HG03378 (cell line): Measurements from ENCODE around the gene THOC2.
A peak's percentile ranks its signal among the peaks of the same experiment; 100 is the strongest.
"Not testable (repeated sequence)": the region's sequence is repeated elsewhere in the genome, so short reads cannot be mapped to it uniquely, and the experiment has no call there.

Experiments
- ATAC-seq: cut with Tn5 transposase; IDR thresholded peaks from one replicate; pipeline ENCODE4 v1.9.1; 2021; ENCODE audit warnings: mild to moderate bottlenecking, moderate library complexity; ENCODE audit not compliant: unreplicated experiment

THOC2 gene

DNA sequence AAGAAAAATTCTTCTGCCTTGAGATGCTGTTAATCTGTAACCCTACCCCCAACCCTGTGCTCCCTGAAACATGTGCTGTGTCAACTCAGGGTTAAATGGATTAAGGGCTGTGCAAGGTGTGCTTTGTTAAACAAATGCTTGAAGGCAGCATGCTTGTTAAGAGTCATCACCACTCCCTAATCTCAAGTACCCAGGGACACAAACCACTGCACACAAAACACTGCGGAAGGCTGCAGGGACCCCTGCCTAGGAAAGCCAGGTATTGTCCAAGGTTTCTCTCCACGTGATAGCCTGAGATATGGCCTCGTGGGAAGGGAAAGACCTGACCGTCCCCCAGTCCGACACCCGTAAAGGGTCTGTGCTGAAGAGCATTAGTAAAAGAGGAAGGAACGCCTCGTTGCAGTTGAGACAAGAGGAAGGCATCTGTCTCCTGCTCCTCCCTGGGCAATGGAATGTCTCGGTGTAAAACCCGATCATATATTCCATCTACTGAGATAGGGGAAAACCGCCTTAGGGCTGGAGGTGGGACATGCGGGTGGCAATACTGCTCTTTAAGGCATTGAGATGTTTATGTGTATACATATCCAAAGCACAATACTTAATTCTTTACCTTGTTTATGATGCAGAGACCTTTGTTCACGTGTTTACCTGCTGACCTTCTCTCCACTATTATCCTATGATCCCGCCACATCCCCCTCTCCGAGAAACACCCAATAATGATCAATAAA lies 53.0 kb downstream of the THOC2 start:
- not testable (repeated sequence) for ATAC-seq

DNA sequence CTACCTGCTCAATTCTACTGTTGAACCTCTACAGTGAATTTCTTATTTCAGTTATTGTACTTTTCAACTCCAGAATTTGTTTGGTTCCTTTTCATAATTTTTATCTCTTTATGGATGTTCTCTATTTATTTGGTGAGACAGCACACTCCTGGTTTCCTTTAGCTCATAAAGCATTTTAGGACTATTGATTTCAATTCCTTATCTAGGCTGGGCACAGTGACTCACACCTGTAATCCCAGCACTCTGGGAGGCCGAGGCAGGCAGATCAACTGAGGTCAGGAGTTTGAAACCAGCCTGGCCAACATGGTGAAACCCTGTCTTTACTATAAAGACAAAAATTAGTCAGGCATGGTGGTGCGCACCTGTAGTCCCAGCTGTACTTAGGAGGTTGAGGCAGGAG lies 57.7 kb downstream of the THOC2 start:
- no peak for ATAC-seq

DNA sequence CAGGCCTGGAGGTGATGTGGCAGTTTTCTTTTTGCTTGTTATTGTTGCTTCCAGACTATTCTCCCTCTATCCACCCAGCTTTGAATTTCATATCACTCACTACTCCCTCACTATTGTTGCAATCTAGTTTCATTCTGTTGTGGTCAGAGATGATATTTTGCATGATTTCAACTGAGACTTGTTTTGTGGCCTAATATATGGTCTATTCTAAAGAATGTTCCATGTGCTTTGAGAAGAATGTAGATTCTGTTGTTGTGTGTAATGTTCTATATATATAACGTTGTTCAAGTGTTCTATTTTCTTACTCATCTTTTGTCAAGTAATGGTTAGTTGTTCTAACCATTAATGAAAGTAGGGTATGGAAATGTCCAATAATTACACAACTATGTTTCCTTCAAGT lies 59.0 kb downstream of the THOC2 start:
- peak; percentile 60 for ATAC-seq

DNA sequence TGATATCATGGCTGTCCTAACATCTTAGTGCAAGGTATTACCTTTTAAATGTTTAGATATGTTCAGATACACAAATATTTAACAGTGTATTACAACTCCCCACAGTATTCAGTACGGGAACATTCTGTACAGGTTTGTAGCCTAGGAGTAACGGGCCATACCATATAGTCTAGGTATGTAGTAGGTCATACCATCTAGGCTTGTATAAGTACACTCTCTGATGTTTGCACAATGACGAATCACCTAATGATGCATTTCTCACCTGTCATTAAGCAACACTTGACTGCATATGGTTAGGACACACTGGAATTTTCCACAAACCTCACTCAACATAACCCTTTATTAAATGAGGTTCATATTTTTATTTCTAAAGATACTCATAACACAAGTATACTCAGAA lies 67.7 kb downstream of the THOC2 start:
- no peak for ATAC-seq

DNA sequence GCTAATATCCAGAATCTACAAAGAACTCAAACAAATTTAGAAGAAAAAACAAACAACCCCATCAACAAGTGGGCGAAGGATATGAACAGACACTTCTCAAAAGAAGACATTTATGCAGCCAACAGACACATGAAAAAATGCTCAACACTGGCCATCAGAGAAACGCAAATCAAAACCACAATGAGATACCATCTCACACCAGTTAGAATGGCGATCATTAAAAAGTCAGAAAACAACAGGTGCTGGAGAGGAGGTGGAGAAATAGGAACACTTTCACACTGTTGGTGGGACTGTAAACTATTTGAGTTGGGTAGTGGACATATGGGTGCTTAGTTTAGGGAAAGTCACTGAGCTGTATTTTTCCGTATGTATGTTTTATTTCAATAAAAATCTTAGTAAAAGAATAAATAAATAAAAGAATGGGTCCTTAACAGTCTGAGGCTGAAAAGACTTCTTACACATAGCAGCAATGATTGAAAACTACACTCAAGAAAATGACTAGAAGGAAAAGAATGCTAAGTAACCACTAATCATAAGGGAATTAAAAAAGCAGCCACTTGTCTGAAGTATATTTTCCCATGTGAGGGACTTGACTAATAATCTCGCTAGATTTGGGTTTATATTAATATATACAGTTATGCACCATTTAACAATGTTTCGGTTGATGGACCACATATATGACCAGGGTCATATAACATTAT lies 68.2 kb downstream of the THOC2 start:
- not testable (repeated sequence) for ATAC-seq

DNA sequence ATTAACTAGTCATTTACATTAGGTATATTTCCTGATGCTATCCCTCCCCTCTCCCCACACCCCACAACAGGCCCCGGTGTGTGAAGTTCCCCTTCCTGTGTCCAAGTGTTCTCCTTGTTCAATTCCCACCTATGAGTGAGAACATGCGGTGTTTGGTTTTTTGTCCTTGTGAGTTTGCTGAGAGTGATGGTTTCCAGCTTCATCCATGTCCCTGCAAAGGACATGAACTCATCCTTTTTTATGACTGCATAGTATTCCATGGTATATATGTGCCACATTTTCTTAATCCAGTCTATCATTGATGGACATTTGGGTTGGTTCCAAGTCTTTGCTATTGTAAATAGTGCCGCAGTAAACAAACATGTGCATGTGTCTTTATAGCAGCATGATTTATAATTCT lies 69.1 kb downstream of the THOC2 start:
- ATAC-seq, result not testable (repeated sequence)

DNA sequence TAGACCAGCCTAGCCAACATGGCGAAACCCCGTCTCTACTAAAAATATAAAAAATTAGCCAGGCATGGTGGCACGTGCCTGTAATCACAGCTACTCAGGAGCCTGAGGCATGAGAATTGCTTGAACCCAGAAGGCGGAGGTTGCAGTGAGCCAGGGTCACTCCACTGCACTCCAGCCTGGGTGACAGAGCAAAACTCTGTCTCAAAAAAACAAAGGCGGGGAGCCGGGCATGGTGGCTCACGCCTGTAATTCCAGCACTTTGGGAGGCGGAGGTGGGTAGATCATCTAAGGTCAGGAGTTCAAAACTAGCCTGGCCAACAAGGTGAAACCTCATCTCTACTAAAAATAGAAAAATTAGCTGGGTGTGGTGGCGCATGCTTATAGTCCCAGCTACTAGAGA lies 76.3 kb downstream of the THOC2 start:
- ATAC-seq, result not testable (repeated sequence)

DNA sequence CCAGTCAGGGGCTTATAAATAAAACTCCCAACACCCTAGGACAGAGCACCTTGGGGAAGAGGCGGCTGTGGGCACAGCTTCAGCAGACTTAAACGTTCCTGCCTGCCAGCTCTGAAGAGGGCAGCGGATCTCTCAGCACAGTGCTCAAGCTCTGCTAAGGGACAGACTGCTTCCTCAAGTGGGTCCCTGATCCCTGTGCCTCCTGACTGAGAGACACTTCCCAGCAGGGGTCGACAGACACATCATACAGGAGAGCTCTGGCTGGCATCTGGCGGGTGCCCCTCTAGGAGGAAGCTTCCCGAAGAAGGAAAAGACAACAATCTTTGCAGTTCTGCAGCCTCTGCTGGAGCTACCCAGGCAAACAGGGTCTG lies 84.1 kb downstream of the THOC2 start:
- ATAC-seq, result not testable (repeated sequence)

DNA sequence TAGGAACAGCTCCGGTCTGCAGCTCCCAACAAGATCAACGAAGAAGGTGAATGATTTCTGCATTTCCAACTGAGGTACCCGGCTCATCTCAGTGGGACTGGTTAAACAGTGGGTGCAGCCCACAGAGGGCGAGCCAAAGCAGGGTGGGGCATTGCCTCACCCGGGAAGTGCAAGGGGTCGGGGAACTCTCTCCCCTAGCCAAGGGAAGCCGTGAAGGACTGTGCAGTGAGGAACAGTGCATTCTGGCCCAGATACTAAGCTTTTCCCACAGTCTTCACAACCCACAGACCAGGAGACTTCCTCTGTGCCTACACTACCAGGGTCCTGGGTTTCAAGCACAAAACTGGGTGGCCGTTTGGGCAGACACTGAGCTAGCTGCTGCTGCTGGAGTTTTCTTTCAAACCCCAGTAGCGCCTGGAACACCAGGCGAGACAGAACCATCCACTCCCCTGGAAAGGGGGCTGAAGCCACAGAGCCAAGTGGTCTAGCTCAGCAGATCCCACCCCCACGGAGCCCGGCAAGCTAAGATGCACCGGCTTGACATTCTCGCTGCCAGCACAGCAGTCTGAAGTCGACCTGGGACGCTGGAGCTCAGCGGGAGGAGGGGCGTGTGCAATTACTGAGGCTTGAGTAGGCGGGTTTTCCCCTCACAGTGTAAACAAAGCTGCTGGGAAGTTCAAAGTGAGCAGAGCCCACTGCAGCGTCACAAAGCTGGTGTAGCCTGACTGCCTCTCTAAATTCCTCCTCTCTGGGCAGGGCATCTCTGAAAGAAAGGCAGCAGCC lies 84.6 kb downstream of the THOC2 start:
- ATAC-seq, result no peak

DNA sequence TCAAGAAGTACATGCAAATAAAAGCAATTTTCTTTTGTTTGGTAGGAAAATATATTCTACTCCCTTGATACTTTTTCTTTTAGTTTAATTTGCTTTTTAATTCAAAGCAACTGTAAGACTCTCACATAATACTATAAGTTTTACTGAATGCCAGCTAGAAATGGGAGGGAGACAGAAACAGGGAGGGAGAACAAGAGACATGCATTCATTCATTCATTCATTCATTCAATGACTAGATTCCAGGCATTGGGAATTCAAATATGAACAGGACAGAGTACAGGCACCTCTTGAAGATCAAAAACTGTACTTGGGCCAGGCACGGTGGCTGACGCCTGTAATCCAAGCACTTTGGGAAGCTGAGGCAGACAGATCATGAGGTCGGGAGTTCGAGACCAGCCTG lies 85.6 kb downstream of the THOC2 start:
- no peak for ATAC-seq

DNA sequence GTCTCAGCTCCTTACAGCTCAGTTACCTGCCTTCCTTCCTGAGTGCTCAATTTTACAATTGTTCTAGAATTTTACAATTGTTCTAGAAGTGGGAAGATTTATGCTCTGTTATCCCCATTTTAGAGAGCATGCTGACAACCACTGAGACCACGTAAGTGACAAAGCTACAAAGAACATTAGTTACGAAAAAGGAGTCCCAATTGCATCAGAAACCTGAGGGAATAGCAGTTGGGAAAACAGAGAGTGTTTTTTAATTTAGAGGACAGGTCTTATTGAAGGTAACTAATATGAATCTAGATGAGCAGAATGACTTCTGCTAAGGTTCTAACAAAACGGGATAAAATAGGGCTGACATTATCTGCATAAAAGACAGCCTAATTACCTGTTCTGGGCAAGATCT lies 103.3 kb downstream of the THOC2 start:
- ATAC-seq, result no peak

DNA sequence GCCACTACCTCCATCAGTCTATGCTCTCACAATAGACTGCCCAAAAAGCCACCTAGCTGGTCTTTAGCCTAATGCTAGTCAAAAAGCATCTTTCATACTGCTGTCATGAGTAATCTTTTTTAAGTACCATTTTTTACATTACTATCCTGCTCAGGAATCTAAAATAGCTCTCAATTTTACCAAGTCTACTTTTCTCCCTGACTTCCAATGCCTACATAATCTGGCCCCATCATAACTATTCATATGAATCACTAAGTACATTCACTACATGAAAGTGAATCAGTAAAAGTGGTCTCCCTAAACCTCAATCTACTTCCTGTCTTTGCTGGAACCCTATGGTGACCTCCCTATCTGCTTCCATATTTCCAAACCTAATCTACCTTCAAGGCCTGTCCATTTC lies 105.9 kb downstream of the THOC2 start:
- ATAC-seq, result peak; percentile 61

DNA sequence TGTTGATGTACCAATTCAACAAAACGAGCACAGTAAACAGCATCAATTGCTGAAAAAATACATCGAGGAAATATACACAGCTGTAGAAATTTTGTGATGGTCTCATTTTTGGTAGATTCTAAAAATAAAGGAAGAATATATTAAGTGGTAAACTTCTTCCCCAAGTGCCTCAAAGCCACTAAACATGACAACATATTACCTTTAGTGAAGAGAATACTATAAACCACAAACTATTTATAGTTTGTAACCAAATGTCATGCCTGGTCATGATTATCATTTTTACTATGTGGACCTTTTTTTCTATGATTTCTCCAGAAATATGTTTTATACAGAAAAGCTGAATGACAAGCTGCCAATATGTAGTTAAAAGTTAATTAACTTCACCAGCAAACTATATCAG lies 106.9 kb downstream of the THOC2 start:
- no peak for ATAC-seq

DNA sequence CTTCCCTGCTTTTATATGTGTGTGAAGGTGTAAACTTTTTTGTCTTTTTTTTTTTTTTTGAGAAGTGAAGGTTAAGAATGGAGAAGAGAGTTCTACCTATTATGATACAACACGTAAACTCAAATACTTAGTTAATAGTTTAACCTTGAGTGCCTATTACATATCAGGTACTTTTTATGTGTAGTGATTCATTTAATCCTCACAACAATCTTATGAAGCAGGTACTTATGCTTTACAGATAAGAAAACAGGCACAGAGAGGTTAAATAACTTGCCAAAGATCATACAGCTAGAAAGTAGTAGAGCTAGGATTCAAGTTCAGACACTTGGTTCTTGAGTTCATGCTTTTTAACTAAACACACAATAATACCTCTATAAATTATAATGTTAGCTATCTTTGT lies 107.4 kb downstream of the THOC2 start:
- ATAC-seq, result no peak

DNA sequence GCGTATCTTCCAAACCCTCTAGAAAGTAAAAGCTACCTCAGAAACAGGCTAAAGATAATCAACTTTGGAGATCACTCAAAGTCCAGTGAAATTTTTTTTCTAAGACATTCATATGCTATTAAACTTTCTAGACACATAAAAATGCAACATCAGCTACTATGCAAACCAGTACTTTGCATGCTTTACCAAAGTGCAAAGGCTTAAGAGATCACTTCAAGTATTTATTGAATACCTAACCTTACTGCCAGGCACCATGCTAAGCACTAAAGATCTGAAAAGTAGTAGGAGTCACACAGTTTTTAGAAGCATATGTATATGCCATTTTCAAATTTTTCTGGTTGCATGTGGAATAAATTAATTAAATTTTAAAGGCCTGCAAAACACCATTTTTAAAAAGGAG lies 115.8 kb downstream of the THOC2 start:
- no peak for ATAC-seq

DNA sequence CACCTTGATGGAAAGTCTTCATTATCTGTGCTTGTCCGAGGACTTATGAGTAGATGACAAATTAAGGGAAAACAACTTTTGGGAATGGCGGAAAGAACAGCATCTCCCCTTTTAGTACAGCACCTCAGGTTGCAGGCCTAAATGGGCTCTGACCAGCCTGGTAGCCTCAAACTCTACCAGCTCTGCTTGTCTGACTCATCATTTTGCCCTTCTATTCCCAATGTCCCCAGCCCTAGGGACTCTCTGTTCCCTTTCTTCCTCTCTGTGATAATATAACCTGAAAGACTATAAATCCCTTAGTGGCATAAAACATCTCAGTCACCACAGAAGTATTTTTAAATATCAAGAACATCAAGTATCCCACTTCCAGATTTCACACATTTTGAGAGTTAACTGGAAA lies 121.9 kb downstream of the THOC2 start:
- ATAC-seq, result no peak

DNA sequence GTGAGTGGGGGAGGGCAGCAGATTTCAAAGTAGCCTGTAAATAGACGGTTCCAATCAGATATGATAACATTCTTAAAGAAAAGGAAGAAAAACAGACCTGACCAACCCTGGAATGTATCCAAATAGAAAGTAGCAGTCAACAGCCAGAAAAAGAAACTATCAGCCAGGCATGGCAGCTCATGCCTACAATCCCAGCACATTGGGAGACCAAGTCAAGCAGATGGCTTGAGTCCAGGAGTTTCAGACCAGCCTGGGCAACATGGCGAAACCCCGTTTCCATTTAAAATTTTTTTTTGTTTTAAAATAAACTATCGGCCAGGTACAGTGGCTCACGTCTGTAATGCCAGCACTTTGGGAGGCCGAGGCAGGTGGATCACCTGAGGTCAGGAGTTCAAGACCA lies 125.0 kb downstream of the THOC2 start:
- ATAC-seq, result no peak

DNA sequence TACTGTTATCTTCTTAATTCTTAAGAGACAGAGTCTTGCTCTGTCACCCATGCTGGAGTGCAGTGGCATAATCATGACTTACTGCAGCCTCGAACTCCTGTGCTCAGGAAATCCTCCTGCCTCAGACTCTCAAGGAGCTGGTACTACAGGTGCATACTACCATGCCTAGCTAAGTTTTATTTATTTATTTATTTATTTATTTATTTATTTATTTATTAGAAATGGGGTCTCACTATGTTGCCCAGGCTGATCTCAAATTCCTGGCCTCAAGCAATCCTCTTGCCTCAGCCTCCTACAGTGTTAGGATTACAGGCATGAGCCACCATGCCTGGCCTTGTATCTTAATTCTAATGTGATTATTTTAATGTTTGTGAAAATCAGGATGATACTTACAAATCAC lies 125.6 kb downstream of the THOC2 start:
- no peak for ATAC-seq

DNA sequence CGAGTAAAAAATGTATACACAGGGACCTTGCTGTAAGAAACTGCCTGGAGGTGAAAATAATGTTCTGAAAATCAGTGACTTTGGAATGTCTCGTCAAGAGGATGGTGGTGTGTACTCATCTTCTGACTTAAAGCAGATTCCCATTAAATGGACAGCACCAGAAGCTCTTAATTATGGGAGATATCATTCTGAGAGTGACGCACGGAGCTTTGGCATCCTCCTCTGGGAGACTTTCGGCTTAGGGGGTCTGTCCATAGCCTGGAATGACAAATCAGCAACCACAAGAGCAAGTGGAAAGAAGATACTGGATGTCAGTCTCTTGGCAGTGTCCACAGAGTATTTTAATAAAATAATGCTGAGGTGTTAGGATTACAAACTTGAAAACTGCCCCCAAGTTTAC lies 129.4 kb downstream of the THOC2 start:
- ATAC-seq, result no peak

DNA sequence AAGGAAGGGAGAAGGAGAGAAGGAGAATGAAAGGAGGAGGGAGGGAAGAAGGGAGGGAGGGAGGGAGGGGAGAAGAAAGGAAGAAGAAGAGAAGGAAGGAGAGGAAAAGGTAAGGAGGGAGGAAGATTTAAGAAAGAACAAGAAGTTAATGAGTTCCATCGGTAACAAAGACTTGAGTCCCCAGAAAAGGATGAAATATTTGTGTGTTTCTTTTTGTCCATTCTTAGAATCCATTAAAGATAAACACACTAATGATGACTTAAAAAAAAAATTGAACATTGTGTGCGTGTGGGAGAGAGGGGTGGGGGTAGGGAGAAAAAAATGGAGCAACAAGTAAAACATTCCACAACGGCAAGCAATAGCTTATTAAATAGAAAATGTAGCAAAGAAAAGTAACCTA lies 131.4 kb downstream of the THOC2 start:
- no peak for ATAC-seq

DNA sequence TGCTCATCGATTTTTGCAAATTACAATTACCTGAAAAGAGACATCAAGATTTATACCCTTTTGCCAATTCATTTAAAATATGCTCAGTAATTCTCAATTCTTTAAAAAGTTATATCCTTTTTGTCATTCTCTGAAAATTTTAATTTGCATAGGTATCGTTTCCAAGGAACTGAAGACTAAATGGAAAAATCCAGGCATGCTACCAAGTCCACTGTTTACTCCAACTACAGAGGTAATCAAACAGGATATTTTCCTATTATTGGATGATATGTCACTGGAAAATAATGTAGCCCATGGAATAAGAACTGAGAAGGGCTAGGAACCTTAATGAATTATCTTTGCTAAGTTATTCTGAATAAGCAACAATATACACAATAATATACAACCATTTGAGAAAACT lies 132.7 kb downstream of the THOC2 start:
- ATAC-seq, result no peak
